Natural killer cell (primary cell): ENCODE measurements around the gene CTSF. TPM values are rescaled to one million over a fixed set of nuclear protein-coding genes. Genes with fewer than 3 reads are reported as not detected.

ENCODE experiments used
- ATAC-seq, 3 donors: fragments of 150-1000 bp in 2 of 3; fragments of 200-7000 bp in 1 of 3; cut with Tn5 transposase; 1 replicate in 1 of 3; 2 replicates in 2 of 3; pipeline ENCODE4 v1.10.0; 2021; ENCODE audit warnings: mild to moderate bottlenecking in 2 of 3, moderate library complexity in 2 of 3
- DNase-seq, 2 donors: peaks; one replicate each; pipeline versions ENCODE4 v3.0.0 to v3.0.0-alpha.2; 2013 to 2021; ENCODE audit warnings: mixed read lengths in 1 of 2
- H3K27ac ChIP-seq: one replicate; pipeline ENCODE4 v1.5.1; 2013; ENCODE audit warnings: mild to moderate bottlenecking, low read length
- H3K27me3 ChIP-seq: one replicate; pipeline ENCODE4 v1.6.1; 2013; ENCODE audit warnings: low read length; ENCODE audit not compliant: control insufficient read depth, insufficient read depth
- H3K36me3 ChIP-seq: one replicate; pipeline ENCODE4 v1.6.1; 2013; ENCODE audit warnings: low read length; ENCODE audit not compliant: control insufficient read depth, insufficient read depth
- H3K4me1 ChIP-seq: one replicate; pipeline ENCODE4 v1.6.1; 2013; ENCODE audit warnings: low read length; ENCODE audit not compliant: control insufficient read depth, insufficient read depth
- H3K4me3 ChIP-seq: one replicate; pipeline ENCODE4 v1.5.1; 2013; ENCODE audit warnings: low read length
- H3K9me3 ChIP-seq: one replicate; pipeline ENCODE4 v1.6.1; 2013; ENCODE audit warnings: low read length; ENCODE audit not compliant: control insufficient read depth, insufficient read depth
- H3K27ac Mint-ChIP-seq, 2 donors: one replicate each; pipeline ENCODE4 v1.8.0; 2022; ENCODE audit warnings: mild to moderate bottlenecking in 2 of 2, mixed read lengths in 2 of 2, moderate library complexity in 1 of 2
- H3K27me3 Mint-ChIP-seq, 2 donors: one replicate each; pipeline ENCODE4 v1.8.0; 2022; ENCODE audit warnings: low read depth in 2 of 2, mixed read lengths in 2 of 2
- H3K36me3 Mint-ChIP-seq: one replicate; pipeline ENCODE4 v1.8.0; 2022; ENCODE audit warnings: mixed read lengths
- H3K4me1 Mint-ChIP-seq, 2 donors: one replicate each; pipeline ENCODE4 v1.8.0; 2022; ENCODE audit warnings: mixed read lengths in 2 of 2
- H3K4me3 Mint-ChIP-seq: one replicate; pipeline ENCODE4 v1.8.0; 2022; ENCODE audit warnings: mild to moderate bottlenecking, moderate library complexity, mixed read lengths
- H3K9me3 Mint-ChIP-seq, 2 donors: one replicate each; pipeline ENCODE4 v1.8.0; 2022; ENCODE audit warnings: mixed read lengths in 2 of 2
- CTCF ChIP-seq: fragments of 200-600 bp; IDR thresholded peaks from one replicate; pipeline ENCODE4 v1.8.0; 2022; ENCODE audit warnings: antibody characterized with exemption
- WGBS: methylation state at CpG from one replicate; pipeline ENCODE4 v1.1.7; 2013; ENCODE audit warnings: missing lambda C conversion rate; ENCODE audit not compliant: insufficient coverage; 5-methylcytosine and 5-hydroxymethylcytosine counted together
- intact Hi-C: fragments of 100-400 bp; cut with micrococcal nuclease; formaldehyde crosslinking; loops from one replicate; pipeline ENCODE4 v1.14.2; 2022
- total RNA-seq, 4 donors: library from RNA; stranded (reverse); fragments of 120-200 nt in 1 of 4; gene quantifications; one replicate each; pipeline versions ENCODE4 v1.2.3 to v1.2.4, GENCODE V29; 2013 to 2022

The CTSF gene
- total RNA-seq, 3 donors from 2014 or later (not counting 1 experiment from before 2014, with no cell fraction given): 17.1 to 27.0 (median 24.8) TPM

GRCh38 chr11:66595245-66595904, 27.0 kb upstream of the CTSF start:
- ATAC-seq (no peak), DNase-seq (no peak)
- intact Hi-C loops: no loop called here

GRCh38 chr11:66593650-66594049, 25.2 kb upstream of the CTSF start:
- ATAC-seq (no peak), DNase-seq (no peak)
- peak overlapping the region; percentile 98 to 100 for H3K27ac Mint-ChIP-seq
- 59% methylated on average over 7 of the region's 7 CpGs for WGBS
- H3K4me3 ChIP-seq: peak overlapping the region; percentile 52
- TF ChIP-seq CTCF: no peak
- intact Hi-C loops: loop anchor here (1.0 kb wide), 3 partner anchors 23 to 85 kb away; partner anchors contain the start of genes RBM14 and RBM4
- H3K36me3 ChIP-seq: no peaks in the 10 kb centered on the region
- H3K9me3 Mint-ChIP-seq: no peaks in the 10 kb centered on the region
- peaks cover 20% of the 10 kb centered on the region for H3K4me1 ChIP-seq
- H3K36me3 Mint-ChIP-seq: no peaks in the 10 kb centered on the region
- H3K27ac ChIP-seq: peak overlapping the region; percentile 63
- peaks cover 31 to 33% of the 10 kb centered on the region in 2 donors for H3K4me1 Mint-ChIP-seq
- H3K27me3 Mint-ChIP-seq: no peaks in the 10 kb centered on the region
- H3K27me3 ChIP-seq: no peaks in the 10 kb centered on the region
- peak overlapping the region; percentile 100 for H3K4me3 Mint-ChIP-seq
- H3K9me3 ChIP-seq: no peaks in the 10 kb centered on the region

More at GRCh38 chr11:66595245-66595904, 27.0 kb upstream of the CTSF start:
- Mint-ChIP-seq H3K4me1 (peaks cover 31 to 33% of the 10 kb centered on the region in 2 donors), H3K4me3 (peak overlapping the region; percentile 61), H3K9me3 (no peaks in the 10 kb centered on the region), H3K27me3 (no peaks in the 10 kb centered on the region), H3K36me3 (no peaks in the 10 kb centered on the region), H3K27ac (peak overlapping the region; percentile 35 to 100)
- no peak for TF ChIP-seq CTCF
- Histone ChIP-seq H3K27ac (peak overlapping the region; percentile 24), H3K4me1 (peaks cover 20% of the 10 kb centered on the region), H3K27me3 (no peaks in the 10 kb centered on the region), H3K36me3 (peaks cover 8% of the 10 kb centered on the region), H3K4me3 (no peak overlapping the region), H3K9me3 (no peaks in the 10 kb centered on the region)
- 56% methylated on average over 4 of the region's 5 CpGs for WGBS

- DNase-seq: no peak
- Histone ChIP-seq H3K4me1 (peaks cover 20% of the 10 kb centered on the region), H3K4me3 (peak overlapping the region; percentile 52), H3K27ac (peak overlapping the region; percentile 63), H3K27me3 (no peaks in the 10 kb centered on the region), H3K36me3 (no peaks in the 10 kb centered on the region), H3K9me3 (no peaks in the 10 kb centered on the region)
- no peak for TF ChIP-seq CTCF
- H3K9me3 Mint-ChIP-seq: no peaks in the 10 kb centered on the region
- H3K4me3 Mint-ChIP-seq: peak overlapping the region; percentile 100
- no peaks in the 10 kb centered on the region for H3K36me3 Mint-ChIP-seq
- H3K27ac Mint-ChIP-seq: peak overlapping the region; percentile 98 to 100
- intact Hi-C loops: loop anchor here (1.0 kb wide), 3 partner anchors 23 to 85 kb away; partner anchors contain the start of genes RBM14 and RBM4
- peaks cover 31 to 33% of the 10 kb centered on the region in 2 donors for H3K4me1 Mint-ChIP-seq
- 5% methylated on average over 12 of the region's 12 CpGs for WGBS
- no peaks in the 10 kb centered on the region for H3K27me3 Mint-ChIP-seq
- ATAC-seq: peak in 1 of 3 donors; percentile 2
Observed at GRCh38 chr11:66593303-66593635, 24.9 kb upstream of the CTSF start.
